H4 (cell line): ENCODE measurements around the gene MT1M. TPM values are rescaled to one million over a fixed set of nuclear protein-coding genes. Genes with fewer than 3 reads are reported as not detected.
"Not testable (repeated sequence)": the region's sequence is repeated elsewhere in the genome, so short reads cannot be mapped to it uniquely, and the experiment has no call there.

ENCODE experiments used
- DNase-seq: peaks from one replicate; pipeline ENCODE4 v3.0.0-alpha.2; 2015; ENCODE audit warnings: low spot score
- total RNA-seq: library from RNA; depleted of rRNA; stranded (reverse); fragments of >200 nt; shearing (Covaris generic); gene quantifications from 2 replicates; pipeline ENCODE4 v1.2.3, GENCODE V29; 2014; rRNA removed

MT1M gene
- total RNA-seq, 1 experiment from 2014 or later: not detected

- no peak for DNase-seq
Observed at GRCh38 chr16:56673921-56674320, 41.5 kb downstream of the MT1M start.

- not testable (repeated sequence) for DNase-seq
Observed at GRCh38 chr16:56674570-56674969, 42.1 kb downstream of the MT1M start.

GRCh38 chr16:56675685-56676210 lies 43.3 kb downstream of the MT1M start:
- DNase-seq: no peak

GRCh38 chr16:56677474-56677873 lies 45.0 kb downstream of the MT1M start:
- no peak for DNase-seq

GRCh38 chr16:56679078-56679730 lies 46.7 kb downstream of the MT1M start:
- no peak for DNase-seq

GRCh38 chr16:56679818-56680217 lies 47.4 kb downstream of the MT1M start:
- DNase-seq: peak; percentile 49

- peak; percentile 82 for DNase-seq
Observed at GRCh38 chr16:56681939-56682702, 49.7 kb downstream of the MT1M start, which contains the start of gene MT1X. Gene MT1X, plus strand, starts transcription at chr16:56682470. Its CDS starts 71 bp downstream, at chr16:56682541.

GRCh38 chr16:56682703-56683397 lies 50.4 kb downstream of the MT1M start:
- no peak for DNase-seq

Other genes with a start within 250 kb of the MT1M start
- 79.7 and 87.8 TPM in 2 replicates for gene AMFR, start 207.1 kb upstream of the MT1M start, total RNA-seq
- 93.0 and 147 TPM in 2 replicates for gene NUDT21, start 181.3 kb upstream of the MT1M start, total RNA-seq
- gene OGFOD1, start 181.1 kb upstream of the MT1M start, total RNA-seq: 77.7 and 95.5 TPM in 2 replicates
- gene BBS2, start 112.6 kb upstream of the MT1M start, total RNA-seq: 46.6 and 52.3 TPM in 2 replicates
- not detected in 2 replicates for gene MT4, start 67.6 kb upstream of the MT1M start, total RNA-seq
- gene MT3, start 43.1 kb upstream of the MT1M start, total RNA-seq: not detected in 2 replicates
- gene MT2A, start 24.1 kb upstream of the MT1M start, total RNA-seq: 98.0 and 122 TPM in 2 replicates
- not detected in 2 replicates for gene MT1E, start 6.9 kb upstream of the MT1M start, total RNA-seq
- not detected in 2 replicates for gene MT1A, start 6.0 kb downstream of the MT1M start, total RNA-seq
- not detected in 2 replicates for gene MT1B, start 19.2 kb downstream of the MT1M start, total RNA-seq
- 0.14 TPM in 1 of 2 replicates, not detected in the other for gene MT1F, start 25.3 kb downstream of the MT1M start, total RNA-seq
- not detected in 2 replicates for gene MT1G, start 35.4 kb downstream of the MT1M start, total RNA-seq
- not detected in 2 replicates for gene MT1H, start 37.2 kb downstream of the MT1M start, total RNA-seq
- 78.7 and 86.8 TPM in 2 replicates for gene MT1X, start 49.8 kb downstream of the MT1M start, total RNA-seq
- 89.0 and 100 TPM in 2 replicates for gene NUP93, start 97.5 kb downstream of the MT1M start, total RNA-seq
- gene SLC12A3, start 232.5 kb downstream of the MT1M start, total RNA-seq: not detected in 2 replicates